Measurements from ENCODE around the gene TIMM44. TPM values are rescaled to one million over a fixed set of nuclear protein-coding genes. Genes with fewer than 3 reads are reported as not detected.

TIMM44 gene
- total and polyA plus RNA-seq, 10 of the 15 experiments (the other 5 are each of a cell fraction or from before 2014, with no cell fraction given) = 6.6 to 90.7 (median 57.6) TPM

DNA sequence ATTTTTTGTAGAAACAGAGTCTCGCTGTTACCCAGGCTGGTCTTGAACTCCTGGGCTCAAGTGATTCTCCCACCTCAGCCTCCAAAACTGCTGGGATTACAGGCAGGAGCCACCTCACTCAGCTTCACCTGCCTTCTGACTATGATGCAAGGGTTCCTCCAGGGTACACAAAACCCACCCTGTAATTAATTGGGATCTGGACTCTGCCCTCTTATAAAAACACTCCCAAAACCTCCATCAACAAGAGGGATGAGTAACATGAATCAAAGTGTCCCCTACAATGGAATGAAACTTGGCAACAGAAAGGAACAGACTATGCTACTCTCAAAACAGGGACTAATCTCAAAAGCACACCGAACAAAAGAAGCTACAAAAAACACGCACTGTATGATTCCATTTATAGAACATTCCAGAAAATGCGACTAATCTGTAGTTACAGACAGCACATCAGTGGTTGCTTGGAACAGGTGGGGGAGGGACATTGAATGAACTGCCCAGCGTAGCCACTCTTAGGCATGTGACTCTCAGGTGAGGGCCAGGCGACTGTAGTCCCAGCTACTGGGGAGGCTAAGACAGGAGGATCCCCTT is 66.1 kb downstream of the TIMM44 start:
- TF ChIP-seq, protein P1, sequence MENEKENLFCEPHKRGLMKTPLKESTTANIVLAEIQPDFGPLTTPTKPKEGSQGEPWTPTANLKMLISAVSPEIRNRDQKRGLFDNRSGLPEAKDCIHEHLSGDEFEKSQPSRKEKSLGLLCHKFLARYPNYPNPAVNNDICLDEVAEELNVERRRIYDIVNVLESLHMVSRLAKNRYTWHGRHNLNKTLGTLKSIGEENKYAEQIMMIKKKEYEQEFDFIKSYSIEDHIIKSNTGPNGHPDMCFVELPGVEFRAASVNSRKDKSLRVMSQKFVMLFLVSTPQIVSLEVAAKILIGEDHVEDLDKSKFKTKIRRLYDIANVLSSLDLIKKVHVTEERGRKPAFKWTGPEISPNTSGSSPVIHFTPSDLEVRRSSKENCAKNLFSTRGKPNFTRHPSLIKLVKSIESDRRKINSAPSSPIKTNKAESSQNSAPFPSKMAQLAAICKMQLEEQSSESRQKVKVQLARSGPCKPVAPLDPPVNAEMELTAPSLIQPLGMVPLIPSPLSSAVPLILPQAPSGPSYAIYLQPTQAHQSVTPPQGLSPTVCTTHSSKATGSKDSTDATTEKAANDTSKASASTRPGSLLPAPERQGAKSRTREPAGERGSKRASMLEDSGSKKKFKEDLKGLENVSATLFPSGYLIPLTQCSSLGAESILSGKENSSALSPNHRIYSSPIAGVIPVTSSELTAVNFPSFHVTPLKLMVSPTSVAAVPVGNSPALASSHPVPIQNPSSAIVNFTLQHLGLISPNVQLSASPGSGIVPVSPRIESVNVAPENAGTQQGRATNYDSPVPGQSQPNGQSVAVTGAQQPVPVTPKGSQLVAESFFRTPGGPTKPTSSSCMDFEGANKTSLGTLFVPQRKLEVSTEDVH (IDR thresholded peaks at IDR 0.05; ENCODE audit: low read depth, partially characterized antibody) = no peak
- TF ChIP-seq, protein P2, sequence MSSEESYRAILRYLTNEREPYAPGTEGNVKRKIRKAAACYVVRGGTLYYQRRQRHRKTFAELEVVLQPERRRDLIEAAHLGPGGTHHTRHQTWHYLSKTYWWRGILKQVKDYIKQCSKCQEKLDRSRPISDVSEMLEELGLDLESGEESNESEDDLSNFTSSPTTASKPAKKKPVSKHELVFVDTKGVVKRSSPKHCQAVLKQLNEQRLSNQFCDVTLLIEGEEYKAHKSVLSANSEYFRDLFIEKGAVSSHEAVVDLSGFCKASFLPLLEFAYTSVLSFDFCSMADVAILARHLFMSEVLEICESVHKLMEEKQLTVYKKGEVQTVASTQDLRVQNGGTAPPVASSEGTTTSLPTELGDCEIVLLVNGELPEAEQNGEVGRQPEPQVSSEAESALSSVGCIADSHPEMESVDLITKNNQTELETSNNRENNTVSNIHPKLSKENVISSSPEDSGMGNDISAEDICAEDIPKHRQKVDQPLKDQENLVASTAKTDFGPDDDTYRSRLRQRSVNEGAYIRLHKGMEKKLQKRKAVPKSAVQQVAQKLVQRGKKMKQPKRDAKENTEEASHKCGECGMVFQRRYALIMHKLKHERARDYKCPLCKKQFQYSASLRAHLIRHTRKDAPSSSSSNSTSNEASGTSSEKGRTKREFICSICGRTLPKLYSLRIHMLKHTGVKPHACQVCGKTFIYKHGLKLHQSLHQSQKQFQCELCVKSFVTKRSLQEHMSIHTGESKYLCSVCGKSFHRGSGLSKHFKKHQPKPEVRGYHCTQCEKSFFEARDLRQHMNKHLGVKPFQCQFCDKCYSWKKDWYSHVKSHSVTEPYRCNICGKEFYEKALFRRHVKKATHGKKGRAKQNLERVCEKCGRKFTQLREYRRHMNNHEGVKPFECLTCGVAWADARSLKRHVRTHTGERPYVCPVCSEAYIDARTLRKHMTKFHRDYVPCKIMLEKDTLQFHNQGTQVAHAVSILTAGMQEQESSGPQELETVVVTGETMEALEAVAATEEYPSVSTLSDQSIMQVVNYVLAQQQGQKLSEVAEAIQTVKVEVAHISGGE (CRISPR knock-in tag; IDR thresholded peaks at IDR 0.05) = no peak
- TF ChIP-seq ESRRA (IDR thresholded peaks at IDR 0.05; ENCODE audit: low read length) = no peak
- TF ChIP-seq POLR2A (IDR thresholded peaks at IDR 0.05; ENCODE audit: low read depth, low read length) = no peak
- TF ChIP-seq TAF1 (IDR thresholded peaks at IDR 0.05; ENCODE audit: borderline replicate concordance, low read depth, low read length) = no peak
- no peak for TF ChIP-seq RBBP5 (conservative IDR thresholded peaks at IDR 0.05)
- no peak for TF ChIP-seq ZBTB40 (IDR thresholded peaks at IDR 0.05; ENCODE audit: borderline replicate concordance)
- TF ChIP-seq, protein P3, sequence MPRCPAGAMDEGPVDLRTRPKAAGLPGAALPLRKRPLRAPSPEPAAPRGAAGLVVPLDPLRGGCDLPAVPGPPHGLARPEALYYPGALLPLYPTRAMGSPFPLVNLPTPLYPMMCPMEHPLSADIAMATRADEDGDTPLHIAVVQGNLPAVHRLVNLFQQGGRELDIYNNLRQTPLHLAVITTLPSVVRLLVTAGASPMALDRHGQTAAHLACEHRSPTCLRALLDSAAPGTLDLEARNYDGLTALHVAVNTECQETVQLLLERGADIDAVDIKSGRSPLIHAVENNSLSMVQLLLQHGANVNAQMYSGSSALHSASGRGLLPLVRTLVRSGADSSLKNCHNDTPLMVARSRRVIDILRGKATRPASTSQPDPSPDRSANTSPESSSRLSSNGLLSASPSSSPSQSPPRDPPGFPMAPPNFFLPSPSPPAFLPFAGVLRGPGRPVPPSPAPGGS (IDR thresholded peaks at IDR 0.05; ENCODE audit: borderline replicate concordance, insufficient read depth, low read depth, low read length, poor library complexity, severe bottlenecking) = no peak
- TF ChIP-seq STAT3 (IDR thresholded peaks at IDR 0.05; ENCODE audit: low read depth, low read length) = no peak
- RAD21 ChIA-PET (ENCODE audit: unreplicated experiment) = no interaction called here
- peaks cover 2 to 3% of the 10 kb centered on the region in 2 experiments; a peak in 2 of 4 replicates for H3K27me3 ChIP-seq (replicated peaks in 1 of 2; ENCODE audit: control insufficient read depth in 2 of 2, insufficient read depth in 2 of 2, low read length in 1 of 2)
- H3K79me2 ChIP-seq (ENCODE audit: control insufficient read depth, insufficient read depth, low read length) = no peaks in the 10 kb centered on the region
- no peak overlapping the region for H3K4me2 ChIP-seq (ENCODE audit: control insufficient read depth, insufficient read depth)
- intact Hi-C loops (cut with micrococcal nuclease; ENCODE audit: unreplicated experiment) = no loop called here
- no peaks in the 10 kb centered on the region for H3K9me3 ChIP-seq (replicated peaks; ENCODE audit: control insufficient read depth, insufficient read depth, low read length)
- ATAC-seq (no peak), FAIRE-seq (no peak), DNase-seq (ENCODE audit: low read depth, low spot score) (no peak)
- POLR2A ChIA-PET = no interaction called here
- no peak overlapping the region for H3K4me3 ChIP-seq
- WGBS (ENCODE audit: insufficient coverage, insufficient replicate concordance, low lambda C conversion rate, missing lambda C conversion rate) = 59% methylated on average over 6 of the region's 6 CpGs
- H3K27ac ChIP-seq (ENCODE audit: control insufficient read depth, insufficient read depth) = no peak overlapping the region
- no TSS peak for BruUV-seq (replicated peaks)
- SMC1A ChIA-PET (ENCODE audit: uncharacterized antibody, unreplicated experiment) = no interaction called here
- no peaks in the 10 kb centered on the region for H4K20me1 ChIP-seq (ENCODE audit: control insufficient read depth, insufficient read depth)
- H3K4me1 ChIP-seq (ENCODE audit: control insufficient read depth, insufficient read depth, low read length) = no peaks in the 10 kb centered on the region
- in situ Hi-C loops (cut with MboI) = no loop called here
- no peak overlapping the region for H2AFZ ChIP-seq (ENCODE audit: control insufficient read depth, low read depth, low read length)
- H3K36me3 ChIP-seq (ENCODE audit: control insufficient read depth in 2 of 2, insufficient read depth in 2 of 2, low read length in 1 of 2) = no peaks in the 10 kb centered on the region
- CTCF ChIA-PET = interaction anchor here (0.8 kb wide), 1 partner anchor 8 kb away, joined by 4 read pairs; no protein-coding TSS in a partner anchor
- no peak overlapping the region for H3K9ac ChIP-seq (ENCODE audit: control insufficient read depth, insufficient read depth, low read length)

All from GM12878 (cell line).